Right hindlimb (tissue), 1 donor: Measurements from ENCODE around the gene ARHGAP42.
"Not testable (repeated sequence)": the region's sequence is repeated elsewhere in the genome, so short reads cannot be mapped to it uniquely, and the experiment has no call there.

ENCODE experiments used
- DNase-seq: peaks from one replicate; pipeline ENCODE4 v3.0.0-alpha.2; 2018

ARHGAP42 gene, protein sequence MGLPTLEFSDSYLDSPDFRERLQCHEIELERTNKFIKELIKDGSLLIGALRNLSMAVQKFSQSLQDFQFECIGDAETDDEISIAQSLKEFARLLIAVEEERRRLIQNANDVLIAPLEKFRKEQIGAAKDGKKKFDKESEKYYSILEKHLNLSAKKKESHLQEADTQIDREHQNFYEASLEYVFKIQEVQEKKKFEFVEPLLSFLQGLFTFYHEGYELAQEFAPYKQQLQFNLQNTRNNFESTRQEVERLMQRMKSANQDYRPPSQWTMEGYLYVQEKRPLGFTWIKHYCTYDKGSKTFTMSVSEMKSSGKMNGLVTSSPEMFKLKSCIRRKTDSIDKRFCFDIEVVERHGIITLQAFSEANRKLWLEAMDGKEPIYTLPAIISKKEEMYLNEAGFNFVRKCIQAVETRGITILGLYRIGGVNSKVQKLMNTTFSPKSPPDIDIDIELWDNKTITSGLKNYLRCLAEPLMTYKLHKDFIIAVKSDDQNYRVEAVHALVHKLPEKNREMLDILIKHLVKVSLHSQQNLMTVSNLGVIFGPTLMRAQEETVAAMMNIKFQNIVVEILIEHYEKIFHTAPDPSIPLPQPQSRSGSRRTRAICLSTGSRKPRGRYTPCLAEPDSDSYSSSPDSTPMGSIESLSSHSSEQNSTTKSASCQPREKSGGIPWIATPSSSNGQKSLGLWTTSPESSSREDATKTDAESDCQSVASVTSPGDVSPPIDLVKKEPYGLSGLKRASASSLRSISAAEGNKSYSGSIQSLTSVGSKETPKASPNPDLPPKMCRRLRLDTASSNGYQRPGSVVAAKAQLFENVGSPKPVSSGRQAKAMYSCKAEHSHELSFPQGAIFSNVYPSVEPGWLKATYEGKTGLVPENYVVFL

DNA sequence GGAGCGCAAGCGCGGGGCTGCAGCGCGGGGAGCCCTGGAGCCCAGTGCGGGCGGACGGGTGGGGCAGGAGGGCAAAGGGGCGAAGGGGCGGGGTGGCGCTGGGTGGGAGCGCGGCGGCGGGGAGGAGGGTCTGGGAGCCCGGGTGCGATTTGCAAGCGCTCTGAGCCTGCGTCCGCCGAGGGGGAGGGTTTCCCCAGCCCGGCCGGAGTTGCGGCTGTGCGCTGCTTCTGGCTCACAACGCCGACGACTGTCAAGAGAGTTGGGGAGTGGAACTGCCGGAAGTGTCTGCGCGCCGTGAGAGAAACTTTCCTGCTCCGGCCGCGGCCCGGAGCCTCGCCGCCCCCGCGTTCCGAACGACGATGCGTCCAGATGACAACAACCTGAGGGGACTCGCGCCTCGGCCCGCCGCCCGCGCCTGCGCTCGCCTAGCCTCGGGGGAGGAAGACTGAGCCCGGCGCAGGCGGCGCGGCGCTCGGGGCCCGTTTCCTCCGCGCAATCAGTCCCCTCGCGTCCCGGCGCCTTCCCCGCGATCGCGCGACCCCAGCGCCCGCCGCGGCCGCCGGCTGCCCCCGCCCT lies at the start of gene ARHGAP42:
ARHGAP42 (plus strand) TSS at position 235 of the 576 bp plus-strand sequence. CDS start 391 bp downstream, outside the sequence.
- peak; percentile 86 for DNase-seq

DNA sequence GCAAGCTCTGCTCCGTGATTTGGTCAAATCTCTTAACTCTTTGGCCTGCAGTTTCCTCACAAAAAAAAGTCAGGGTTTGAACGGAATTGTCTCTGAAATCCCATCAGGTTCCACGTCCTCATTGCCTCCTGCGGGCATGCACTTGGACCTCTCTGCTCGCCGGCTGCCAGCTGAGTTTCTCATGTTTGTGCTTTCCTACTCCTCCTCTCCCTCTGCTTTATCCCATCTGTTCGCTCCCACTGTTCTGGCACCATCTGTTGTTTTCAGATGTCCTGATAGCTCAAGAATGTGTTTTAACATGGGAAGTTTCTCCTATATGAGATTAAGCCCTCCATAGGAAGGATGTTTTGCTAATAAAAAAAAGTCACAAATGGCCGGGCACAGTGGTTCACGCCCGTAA lies 49.4 kb upstream of the ARHGAP42 start:
- DNase-seq: peak; percentile 39

DNA sequence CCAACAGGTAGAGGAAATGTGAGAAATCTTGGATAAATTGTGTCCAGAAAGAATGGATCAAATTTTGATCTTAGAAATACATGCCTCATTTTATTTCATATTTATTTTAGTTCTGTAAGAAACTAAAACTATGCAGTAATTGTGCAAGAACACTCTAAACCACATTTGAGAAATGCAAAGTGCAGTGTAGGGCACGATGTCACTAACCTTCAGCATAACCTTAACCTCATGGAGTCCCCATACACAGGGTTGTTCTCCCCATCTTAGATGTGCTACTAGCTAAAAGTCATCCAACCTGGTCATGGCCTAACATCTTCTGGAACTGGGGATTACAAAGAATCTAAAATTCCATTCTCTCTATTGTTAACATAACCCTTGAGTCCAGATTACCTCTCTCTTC lies 48.4 kb upstream of the ARHGAP42 start:
- DNase-seq: no peak

DNA sequence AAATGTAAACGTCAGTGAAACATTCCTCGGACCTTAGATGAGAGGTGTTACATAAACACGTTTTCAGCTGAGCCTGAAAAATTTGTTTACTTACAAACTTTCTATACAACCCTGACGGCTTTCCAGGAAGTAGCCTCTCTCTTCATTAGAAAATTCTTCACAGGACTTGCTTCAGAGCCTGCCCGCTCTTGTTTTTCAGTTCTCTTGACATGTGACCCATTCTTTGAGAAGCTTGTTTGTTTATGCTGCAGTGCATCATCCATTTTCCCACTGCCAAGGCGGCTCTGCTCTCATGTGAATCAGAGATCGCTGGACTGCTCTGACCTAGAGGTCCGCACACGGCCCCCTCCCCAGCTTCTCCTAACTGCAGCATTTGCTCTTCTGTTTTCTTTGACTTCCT lies 47.9 kb upstream of the ARHGAP42 start:
- no peak for DNase-seq

DNA sequence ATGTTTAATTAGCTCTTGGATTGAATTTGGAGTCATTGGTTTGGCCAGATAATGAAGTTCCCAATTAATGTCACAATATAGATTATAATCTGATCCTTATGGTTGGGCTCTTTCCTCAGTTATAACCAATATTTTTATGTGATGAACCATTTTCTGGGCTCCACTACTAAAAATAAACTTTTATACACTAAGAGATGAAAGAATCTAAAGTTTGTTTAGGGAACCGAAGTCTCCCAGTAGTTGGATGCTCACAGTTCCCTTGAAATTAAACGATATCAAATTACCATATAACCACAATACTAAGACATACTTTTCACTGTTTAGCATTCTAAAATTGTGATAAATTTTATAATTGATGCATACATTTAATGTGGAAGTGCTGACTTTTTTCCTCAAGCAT lies 47.0 kb upstream of the ARHGAP42 start:
- no peak for DNase-seq

DNA sequence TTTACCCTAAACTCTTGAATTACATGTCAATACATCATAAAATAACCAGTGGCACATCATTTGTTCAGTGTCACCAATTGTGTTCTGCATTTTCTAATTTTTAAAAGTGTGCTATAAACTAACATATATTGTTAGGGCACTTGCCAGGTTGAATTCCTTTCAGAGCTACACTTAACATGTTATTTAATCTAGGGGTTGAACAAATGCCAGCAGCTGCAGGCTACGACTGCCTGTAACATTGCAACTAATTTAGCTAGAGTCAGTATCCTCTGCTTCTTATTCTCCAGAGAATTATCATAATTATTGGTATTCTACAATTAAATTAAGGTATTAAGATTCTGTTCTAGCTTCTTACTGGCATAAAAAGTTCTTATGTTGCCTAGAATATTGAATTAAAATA lies 46.4 kb upstream of the ARHGAP42 start:
- DNase-seq: no peak

DNA sequence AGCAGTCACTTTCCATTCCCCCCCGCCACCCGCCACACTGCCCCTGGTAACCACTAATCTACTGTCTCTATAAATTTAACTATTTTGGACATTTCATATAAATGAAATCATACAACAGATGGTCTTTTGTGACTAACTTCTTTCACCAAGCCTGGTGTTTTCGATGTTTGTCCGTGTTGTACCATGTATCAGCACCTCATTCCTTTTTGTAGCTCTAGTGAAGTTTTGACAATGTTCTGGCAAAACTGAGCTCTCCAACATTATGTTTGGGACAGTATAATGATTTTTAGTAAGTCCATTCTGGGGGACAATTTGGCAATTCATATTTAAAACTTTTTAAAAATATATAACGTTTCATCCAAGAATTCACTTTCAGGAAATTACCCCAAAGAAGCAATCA lies 45.6 kb upstream of the ARHGAP42 start:
- DNase-seq: no peak

DNA sequence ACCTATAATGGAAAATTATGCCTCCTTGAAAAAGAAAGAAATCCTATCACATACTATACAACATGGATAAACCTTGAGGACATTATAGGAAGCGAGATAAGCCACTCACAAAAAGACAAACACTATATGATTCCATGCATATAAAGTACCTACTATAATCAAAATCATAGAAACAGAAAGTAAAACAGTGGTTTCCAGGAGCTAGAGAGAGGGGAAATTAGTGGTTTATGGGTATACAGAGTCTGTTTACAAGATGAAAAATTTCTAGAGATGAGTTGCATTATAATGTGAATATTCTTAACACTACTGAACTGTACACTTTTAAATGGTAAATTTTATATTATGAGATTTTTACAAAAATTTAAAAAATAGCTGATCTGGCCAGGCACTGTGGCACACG lies 40.5 kb upstream of the ARHGAP42 start:
- DNase-seq: no peak

DNA sequence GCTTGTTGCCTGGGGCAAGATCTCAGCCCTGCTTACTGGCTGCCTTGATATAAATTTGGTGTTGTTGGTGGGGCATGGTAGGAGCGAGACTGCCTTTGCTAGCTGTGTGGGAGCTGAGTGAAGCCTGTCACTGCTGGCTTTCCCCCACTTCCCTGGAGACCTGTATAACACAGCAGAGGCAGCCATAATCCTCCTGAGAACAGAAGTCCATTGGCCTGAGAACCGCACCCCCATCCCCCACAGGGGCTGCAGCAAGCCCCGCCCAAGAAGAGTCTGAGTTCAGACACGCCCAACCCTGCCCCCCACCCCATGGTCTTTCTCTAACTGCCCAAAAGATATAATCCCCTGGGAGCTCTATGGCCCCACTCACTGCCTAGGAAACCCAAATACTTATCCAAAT lies 39.2 kb upstream of the ARHGAP42 start:
- DNase-seq: no peak

DNA sequence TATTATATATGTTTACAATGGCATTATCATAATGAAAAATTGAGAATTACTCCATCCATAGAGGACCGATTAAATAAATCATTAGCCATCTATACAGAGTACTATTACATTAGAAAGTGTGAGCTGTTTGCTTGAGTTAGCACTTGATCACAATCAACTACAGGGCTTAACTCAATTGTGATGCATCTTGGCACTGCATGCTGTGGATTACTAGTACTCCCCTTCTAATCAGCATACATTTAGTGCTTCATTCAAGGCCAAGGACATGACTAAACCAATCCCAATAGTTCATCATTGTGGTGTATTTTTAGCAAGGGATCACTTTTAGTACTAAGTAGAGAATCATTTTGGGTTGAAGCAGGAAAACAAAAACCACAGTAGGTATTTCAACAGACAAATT lies 23.5 kb upstream of the ARHGAP42 start:
- DNase-seq: no peak

DNA sequence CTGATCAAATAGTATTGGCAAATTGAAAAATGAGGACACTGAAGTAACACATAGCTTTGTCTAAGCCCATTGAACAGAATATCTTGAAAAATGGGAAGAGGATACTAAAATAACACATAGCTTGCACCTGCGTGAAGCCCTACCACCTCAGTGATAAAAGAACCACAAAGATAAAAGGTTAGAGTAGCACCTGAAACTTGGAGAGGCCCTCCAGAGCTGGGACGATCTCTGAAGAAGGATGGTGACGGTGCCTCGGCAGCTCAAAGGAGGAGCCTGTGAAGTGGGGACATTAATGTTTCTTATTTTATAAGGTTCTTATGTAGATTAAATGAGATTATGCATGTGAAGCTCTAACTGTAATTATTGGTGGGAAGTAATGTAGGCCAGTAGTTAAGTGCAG lies 23.1 kb upstream of the ARHGAP42 start:
- no peak for DNase-seq

DNA sequence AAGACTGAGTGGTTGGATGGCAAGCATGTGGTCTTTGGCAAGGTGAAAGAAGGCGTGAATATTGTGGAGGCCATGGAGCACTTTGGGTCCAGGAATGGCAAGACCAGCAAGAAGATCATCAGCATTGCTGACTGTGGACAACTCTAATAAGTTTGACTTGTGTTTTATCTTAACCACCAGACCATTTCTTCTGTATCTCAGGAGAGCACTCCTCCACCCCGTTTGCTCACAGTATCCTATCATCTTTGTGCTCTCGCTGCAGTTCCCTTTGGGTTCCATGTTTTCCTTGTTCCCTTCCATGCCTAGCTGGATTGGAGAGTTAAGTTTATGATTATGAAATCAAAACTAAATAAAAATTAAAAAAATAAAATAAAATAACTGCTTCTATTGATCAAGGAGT lies 20.3 kb upstream of the ARHGAP42 start:
- DNase-seq: not testable (repeated sequence)

DNA sequence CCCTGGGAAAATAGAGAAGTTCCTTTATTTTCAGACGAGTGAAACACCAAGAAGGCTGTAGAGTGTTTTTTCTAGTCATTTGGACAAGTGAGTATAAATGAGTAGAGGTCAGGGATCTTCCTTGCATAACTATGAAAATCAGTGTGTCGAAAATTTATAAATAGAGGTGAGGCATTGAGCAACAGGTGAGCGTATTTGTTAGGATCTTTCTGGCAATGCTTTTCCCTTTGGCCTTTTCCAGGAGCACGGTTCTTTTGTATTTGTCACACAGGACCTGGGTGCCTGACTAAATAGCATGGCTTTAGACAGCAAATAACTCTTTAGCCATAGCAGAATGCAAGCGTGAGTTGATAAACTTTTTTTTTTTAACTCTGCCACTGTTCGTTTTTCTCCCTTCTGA lies 19.6 kb upstream of the ARHGAP42 start:
- DNase-seq: no peak

DNA sequence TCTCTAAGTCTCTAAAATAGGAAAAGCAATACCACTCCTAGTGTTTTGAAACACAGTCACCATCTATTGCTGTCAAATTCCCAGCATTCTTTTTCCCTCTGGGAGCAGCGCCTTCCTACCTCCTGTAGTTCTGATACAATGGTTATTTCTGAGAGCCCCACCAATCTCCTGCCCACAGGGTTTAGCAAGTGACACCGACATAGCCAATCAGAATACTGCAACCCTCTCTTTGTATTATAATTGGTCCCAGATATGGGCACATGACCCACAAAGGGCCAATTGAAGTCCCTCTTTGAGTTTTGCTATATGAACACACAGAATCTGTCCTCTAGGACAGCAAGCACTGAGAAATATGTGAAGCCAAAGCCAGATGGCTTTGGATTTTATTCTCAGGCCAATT lies 16.9 kb upstream of the ARHGAP42 start:
- DNase-seq: no peak

DNA sequence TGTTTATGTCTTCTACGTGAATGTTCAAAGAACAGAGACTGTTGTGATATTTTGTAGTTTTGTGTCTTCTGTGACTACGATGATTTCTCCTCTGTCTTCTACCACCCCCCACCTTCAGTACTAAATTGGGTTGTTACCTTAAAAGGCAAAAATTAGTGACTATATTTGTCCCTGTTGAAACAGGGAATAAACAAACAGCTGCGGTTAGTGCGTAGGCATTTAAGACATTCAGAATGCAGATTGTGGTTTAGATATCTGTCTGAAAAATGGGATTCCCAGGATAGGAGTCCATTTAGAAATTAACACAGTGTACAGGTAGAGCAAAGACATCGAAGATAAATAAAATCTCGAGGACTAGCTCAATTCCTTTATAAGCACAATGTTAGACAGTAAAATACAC lies 15.6 kb upstream of the ARHGAP42 start:
- DNase-seq: no peak

DNA sequence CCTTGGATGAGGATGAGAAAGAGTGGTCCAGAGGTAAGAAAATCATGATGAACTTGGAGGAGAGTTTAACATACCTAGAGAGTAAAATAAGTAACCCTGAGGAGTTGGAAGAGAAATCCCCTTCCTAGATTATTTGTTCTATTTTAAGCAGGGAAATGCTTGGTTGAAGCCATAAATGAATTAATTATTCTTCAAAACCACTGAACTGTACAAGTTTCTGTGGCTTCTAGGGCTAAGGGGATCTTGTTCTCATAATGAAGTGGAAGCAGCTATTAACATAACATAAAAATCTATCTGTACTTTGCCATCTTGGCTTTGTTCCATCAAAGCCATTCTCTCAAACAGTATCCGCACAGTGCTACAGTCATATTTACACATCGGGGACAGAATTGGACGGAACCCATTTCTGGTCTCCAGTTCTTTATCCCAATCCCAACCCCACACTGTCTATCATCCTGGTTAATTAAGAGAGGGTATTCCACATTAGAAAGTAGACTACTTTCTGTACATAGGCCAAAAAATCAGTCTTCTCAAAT lies 14.5 kb upstream of the ARHGAP42 start:
- DNase-seq: no peak

DNA sequence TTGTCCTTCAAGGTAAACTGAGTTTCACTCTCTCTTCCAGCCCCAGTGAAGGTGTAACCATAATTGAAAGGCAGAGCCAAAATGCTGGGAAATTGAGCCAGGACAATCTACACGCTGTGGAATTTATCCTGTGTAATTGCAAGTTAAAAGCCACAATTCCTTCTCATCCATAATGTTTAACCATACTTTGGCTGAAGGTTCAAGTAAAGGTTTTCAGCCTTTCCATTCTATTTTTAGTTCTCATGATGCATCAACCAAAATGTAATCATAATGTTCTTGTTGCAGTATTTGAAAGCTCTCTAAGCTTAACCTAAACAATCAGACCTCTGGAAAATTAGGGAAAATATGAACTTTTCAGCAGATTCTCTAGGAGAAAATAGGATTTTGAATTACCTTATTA lies 14.0 kb upstream of the ARHGAP42 start:
- DNase-seq: no peak

DNA sequence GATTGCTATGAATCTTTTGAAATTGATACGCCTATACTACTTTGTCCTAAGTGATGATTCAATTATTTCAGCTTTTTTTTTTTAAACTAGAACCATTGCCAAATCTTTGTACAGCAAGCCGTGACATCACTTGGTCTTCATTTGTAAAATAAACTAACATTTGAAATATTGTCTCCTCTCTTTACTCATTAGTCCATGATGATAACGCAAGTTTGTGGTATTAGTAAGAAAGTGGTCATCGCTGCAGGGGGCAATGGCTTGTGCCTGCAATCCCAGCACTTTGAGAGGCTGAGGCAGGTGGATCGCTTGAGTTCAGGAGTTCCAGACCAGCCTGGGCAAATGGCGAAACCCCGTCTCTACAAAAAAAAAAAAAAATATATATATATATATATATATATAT lies 12.9 kb upstream of the ARHGAP42 start:
- DNase-seq: no peak

DNA sequence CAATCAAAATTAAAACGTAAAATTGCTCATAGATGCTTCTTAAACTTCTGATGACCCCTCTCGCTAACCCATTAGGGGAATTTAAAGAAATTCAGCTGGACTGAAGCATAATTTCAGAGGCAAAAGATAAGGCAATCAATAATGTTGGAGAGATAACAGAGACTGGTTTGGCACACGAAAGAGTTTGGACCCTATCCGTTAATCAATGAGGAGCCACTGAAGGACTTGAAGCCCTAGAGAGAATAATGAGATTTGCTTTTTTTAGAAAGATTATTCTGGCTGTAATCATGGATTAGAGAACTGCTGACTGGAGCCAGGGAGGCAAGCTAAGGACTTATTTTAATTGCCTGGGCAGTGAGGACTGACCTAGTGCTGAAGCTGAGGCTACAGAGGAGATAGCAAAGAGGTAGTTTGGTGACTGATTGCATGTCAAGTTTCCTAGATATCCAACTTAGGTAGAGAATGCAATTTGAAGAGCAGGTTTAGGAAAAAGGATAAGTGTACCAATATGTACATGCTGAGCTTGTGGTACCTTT lies 11.9 kb upstream of the ARHGAP42 start:
- no peak for DNase-seq

DNA sequence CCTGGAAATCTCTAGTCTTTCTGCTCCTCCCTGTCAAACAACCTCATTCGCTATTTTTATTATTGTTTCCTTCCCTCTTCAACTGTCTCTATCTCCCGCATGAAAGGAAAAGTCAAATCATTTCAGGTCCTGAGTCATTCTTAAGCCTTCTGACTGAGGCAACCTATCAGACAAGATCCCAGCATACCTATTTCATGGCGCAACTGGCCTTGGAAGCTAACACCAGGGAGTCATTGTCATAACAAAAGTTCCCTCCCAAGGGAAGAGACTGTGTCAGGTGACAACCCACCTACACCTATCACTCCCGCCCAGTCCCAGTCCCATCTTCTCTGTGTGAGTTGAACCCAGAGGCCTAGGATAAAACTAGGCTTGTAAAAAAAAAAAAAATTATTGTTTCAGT lies 10.2 kb upstream of the ARHGAP42 start:
- DNase-seq: no peak

DNA sequence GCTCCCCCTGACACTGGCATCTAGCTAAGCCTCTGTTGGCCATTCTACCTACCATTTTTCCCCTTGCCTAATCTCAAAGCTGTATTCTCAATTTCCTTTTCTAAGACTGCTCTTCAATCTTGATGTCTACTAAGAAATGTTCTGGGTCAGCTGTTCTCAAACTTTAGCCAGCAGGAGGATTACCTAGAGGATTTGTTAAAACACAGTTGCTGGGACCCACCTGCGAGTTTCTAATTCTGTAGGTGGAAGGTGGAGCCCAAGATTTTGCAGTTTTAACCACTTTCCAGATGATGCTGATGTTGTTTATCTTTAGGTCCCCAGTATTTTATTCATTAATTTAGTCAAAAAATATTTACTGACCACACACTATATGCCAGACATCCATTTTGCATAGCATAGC lies 9.3 kb upstream of the ARHGAP42 start:
- DNase-seq: no peak

DNA sequence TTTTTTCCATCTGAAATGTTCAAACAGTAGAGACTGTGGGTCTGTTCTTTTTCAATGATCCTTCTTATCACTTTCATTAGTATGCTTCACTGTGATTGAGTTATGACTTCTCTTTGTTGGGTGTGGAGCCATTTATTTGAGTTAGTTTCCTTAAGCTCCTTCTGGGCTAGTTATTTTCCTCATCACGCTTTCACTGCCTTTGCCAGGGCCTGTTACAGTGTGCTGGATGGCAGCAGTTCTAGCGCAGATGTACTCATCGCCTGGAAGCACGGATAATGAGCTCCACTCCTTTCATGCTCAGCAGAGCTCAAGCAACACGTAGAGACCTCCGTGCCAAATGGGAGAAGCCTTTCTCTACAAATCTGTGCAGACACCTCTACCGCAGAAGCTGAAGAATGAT lies 7.0 kb upstream of the ARHGAP42 start:
- DNase-seq: no peak

DNA sequence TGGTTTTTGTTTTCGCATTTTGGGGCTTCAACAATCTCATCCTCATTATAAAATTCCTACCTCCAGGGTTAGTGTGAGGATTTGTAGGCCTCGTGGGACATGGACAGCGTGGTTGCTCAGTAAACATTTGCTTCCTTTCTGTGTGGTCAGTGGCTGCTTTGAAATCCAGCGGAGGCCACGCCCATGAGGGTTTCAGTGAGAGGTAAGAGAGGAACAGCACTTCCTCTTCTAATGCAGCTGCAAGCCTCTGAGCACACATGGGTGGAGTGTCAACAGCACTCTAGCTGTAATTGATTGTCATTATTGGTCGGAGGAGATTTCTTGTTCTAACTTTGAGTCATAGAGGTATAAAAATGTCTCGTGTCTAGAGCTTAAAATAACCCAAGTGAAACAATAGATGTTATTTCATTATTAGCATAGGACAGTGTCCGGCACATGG lies 6.0 kb upstream of the ARHGAP42 start:
- DNase-seq: peak; percentile 77
